GM21825 (cell line): ENCODE data around the gene CIB4.

ENCODE experiments used
- ATAC-seq: cut with Tn5 transposase; IDR thresholded peaks from one replicate; pipeline ENCODE4 v1.9.1; 2021; ENCODE audit warnings: mild to moderate bottlenecking, moderate library complexity; ENCODE audit not compliant: unreplicated experiment

The CIB4 gene

GRCh38 chr2:26584191-26584590 lies 57.0 kb downstream of the CIB4 start:
- no peak for ATAC-seq

- no peak for ATAC-seq
Observed at GRCh38 chr2:26583381-26583911, 57.7 kb downstream of the CIB4 start.

GRCh38 chr2:26582890-26583289 lies 58.3 kb downstream of the CIB4 start:
- no peak for ATAC-seq

GRCh38 chr2:26581991-26582842 lies 58.9 kb downstream of the CIB4 start:
- no peak for ATAC-seq

DNA sequence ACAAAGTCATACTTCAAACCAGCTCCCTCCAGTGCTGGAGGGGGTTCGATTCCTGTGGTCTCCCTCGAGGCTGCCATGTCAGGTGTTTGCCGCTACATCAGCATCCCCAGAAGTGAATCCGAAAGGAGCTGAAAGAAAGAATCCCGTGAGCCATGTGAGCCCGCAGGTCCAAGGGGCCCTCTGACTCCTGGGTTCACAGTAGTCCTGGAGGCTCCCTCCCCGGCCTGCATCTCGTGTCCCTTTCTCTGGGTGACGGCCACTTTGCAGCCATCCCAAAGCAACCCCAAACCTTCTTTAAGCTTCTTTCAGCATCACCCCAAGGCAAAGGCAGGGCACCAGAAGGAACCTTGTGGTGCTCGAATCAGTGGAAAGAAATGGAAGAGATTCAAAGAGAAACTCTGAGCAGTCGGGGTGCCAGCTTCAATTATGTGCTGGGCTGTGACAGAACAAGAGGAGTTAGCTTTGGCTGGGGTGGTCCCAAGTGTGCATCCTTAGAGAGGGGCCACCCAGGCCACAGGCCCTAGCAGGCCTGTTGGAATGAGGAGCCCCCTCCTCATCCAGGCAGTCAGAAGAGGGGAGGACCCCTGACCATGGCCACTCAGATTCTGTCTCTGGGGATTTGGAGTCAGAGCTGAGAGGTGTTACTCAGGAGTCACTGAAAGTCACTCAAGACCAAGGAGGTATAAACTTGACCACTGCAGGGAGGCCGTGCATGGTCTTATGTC lies 59.7 kb downstream of the CIB4 start:
- ATAC-seq, result no peak

GRCh38 chr2:26580751-26581150 lies 60.4 kb downstream of the CIB4 start:
- ATAC-seq, result no peak

- no peak for ATAC-seq
Observed at GRCh38 chr2:26580151-26580550, 61.0 kb downstream of the CIB4 start.

GRCh38 chr2:26579723-26580040 lies 61.5 kb downstream of the CIB4 start:
- ATAC-seq, result no peak

DNA sequence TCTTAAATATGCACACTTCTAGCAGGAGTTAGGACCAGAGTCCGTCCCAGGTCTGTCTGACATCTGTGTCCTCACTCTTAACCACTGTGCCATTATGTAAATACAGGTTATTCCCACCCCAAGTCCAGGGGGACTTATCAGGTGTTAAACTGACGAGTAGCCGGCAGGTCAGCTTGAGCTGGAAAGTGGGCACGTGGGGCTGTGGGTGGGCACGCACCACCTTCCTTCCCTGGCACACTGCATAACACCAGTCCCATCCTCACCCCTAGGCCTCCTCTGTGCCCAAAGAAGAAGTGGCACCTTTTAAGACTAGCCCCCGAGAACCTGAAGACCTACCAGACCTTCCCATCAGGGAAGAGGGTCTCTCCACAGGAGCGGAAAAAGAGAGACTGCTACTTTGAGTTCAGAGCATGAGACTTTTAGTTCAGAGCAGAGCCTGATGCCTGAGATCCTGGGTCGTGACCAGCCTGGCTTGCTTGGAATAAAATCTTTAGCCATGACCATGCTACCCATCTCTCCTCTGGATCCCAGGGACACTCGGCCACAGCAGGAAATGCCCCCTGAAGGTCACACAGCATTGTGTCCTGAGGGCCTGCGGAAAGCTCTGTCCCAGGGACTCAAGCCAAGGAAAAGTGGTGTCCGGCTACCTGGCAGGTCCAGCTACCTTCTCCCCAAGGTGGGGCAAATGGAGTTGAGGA lies 62.0 kb downstream of the CIB4 start:
- ATAC-seq, result no peak

GRCh38 chr2:26578581-26578980 lies 62.6 kb downstream of the CIB4 start:
- no peak for ATAC-seq

DNA sequence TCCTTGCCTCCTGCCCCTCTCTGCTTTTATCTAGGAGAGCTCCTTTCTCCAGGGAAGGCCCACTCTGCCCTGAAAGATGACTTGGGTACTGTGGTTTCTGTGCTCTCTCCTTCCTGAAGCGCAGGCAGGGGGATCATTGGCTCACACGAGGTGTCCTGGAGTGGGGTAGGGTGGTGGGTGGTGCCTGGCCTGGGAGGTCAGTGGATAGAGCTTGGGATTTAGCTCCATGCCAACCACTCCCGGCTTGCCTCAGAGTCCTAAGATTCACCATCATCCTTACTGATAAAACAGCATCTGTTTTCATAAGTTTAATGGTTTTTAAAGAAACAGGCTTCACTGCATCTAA lies 63.1 kb downstream of the CIB4 start:
- no peak for ATAC-seq

- no peak for ATAC-seq
Observed at GRCh38 chr2:26577442-26578112, 63.6 kb downstream of the CIB4 start.

DNA sequence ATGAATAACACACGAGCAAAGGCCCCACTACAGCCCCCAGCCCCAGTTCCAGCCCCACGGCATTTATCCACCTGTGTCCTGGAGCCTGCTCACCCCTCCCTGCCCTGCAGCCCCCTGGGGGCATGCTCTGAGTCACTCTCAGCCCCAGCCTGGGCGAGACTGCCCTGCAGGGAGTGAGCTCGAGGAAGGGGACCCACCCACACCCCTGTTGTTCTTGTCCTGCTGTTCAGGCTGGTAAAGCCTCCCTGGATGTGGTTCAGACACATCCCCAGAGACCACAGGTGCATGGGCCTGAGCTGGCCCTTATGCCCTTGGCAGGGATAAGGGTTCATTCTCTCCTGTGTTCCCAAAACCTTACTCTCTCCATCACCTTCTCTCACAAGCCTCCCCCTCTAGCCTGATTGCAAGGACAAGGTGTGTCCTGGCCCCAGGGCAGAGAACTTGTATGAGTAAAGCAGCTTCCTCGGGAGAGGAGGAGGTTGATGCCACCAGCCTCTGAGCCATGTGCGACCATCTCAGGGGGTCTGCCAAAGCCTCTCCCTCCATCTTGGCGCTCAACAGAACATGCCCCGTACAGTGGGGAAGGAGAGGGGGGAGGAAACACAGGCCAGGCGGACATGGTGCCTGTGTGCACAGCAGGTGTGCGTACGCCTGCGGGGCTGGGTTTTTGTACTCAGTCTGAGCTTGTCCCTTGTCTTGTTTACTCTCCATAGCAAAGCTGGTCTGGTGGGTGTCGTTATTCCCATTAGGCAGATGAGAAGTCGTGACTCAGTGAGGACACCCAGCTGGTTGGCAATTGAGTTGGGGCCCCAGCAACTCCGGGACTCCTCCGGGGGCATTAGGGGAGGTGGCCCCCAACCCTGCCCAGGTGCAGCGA lies 64.4 kb downstream of the CIB4 start:
- no peak for ATAC-seq

DNA sequence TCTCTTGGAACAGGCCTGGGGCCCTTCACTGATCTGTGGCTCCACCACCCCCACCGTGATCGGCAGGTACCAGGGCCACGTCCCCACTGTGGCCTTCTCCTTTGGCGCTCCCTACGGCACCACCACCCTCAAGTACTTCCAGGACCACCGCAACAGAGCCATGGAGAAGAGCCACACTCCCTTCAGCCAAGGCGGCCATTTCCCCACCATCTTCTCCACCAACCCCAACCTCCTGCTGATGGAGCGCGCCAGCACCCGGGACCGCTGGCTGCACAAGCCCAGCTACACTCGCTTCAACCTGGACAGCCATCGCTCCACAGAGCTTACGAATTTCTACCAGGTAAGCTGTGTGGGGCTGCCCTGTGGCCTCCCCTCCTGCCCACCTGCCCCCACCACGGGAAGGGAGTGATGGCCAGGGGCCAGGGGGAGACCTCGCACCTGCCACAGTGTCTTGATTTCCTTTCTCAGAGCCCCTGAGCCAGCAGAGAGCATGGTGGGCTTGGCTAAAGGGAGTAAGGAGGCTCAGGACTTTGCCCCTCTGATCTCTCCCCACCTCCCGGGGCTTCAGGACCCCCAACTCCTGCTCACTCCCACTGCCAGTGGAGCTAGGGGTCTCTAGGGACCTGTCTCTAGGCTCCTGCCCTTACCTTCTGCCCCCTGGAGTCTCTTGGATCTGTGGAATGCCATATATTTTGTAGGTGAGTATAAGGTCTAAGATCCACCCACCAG lies 65.2 kb downstream of the CIB4 start:
- no peak for ATAC-seq

- ATAC-seq, result no peak
Observed at GRCh38 chr2:26574900-26575560, 66.1 kb downstream of the CIB4 start.

DNA sequence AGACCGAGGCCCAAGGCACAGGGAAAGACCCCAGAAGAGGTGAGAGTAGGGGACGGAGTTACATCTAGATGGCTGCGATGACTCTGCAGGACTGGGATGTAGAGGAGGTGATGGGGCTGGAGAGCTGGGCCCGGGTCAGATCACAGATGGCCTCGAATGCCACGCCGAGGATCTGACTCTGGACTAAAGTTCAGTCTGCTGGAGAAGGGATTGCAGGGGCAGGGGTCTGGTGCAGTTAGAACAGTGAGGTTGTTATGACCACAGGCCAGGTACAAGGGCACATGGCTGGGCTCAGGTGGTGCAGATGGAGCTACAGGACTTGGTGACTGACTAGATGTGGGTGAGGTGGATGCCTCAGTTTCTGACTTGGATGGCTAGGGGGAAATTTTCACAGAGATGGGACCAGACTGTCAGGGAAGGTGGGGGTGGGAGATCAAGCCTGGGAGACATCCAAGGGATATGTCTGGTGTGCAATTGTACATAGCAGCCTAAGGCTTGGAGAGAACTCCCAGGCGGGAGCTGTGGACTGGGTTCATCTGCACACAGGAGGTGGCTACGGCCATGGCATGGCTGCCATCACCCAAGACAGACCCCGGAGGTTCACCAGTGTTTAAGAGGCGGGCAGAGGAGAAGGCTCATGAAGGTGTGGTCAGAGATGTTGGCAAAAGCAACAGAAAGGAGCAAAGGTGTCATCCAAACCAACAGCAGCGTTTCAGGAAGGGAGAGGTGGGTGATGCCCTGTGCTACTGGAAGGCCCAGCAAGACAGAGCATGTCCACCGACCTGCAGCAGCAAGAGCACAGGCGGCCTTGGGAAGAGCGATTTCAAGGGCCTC lies 66.9 kb downstream of the CIB4 start:
- no peak for ATAC-seq

DNA sequence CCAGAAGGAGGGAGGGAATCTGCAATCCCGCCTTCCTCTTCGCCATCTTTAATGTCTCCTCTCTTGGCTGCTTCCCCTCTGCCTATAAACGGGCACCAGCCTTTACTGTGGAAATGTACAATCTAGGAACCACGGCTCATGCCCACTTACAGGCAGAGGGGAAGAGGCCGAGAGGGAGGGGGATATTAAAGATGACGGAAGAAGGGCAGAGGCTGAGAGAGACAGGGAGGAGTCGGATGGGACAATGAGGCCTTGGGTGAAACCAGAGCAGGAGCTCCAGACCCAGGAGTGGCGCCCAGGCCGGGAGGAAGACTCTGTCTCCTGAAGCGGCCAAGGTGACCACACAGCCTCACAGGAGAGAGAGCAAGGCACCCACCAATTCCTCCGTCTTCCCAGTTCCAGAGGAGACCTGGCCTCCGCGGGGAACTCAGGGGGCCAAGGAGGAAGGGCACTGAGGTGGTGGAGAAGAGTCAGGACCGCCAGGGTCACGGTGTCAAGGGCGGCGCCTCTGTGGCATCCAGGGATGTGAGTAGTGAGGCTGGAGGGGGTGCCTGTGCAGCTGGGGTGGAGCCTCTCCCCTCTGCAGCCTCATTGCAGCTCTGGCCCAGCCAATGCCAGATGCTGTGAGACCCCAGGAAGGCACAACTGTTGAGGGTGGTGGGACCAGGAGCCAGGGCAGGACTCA lies 67.8 kb downstream of the CIB4 start:
- ATAC-seq, result no peak

DNA sequence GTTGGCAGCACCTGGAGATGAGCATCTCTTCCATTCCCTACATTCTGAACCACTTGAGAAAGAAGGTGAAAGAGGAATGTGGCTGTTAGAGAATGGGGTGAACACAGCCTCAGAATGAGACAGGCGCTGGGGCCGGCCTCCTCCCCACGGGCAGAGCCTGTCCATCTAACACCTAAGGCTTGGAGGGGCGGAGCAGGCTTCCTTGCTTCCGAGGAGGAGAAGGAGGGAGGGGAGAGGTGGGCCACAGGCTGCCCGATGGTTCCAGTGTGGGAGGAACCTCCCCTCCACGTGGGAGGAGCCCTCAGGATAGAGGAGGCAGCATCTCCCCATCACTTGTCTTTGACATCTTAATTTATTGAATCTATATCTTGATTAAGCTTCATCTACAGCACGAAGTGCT lies 68.6 kb downstream of the CIB4 start:
- ATAC-seq, result no peak
